HTERT RPE-1 (cell line): ENCODE results near the gene GPATCH2L.

Experiments
- in situ Hi-C: fragments of 300-500 bp; cut with MboI; formaldehyde crosslinking; loops from 4 replicates; pipeline ENCODE4 v1.14.3; 2020; ENCODE audit warnings: low sequenced_read_pairs

Gene GPATCH2L

GRCh38 chr14:76151398-76152332 lies at the start of gene GPATCH2L:
TSS of gene GPATCH2L (plus strand) at chr14:76151922. CDS start at chr14:76154364, 2,442 bp downstream.
- in situ Hi-C loops = no loop called here

- in situ Hi-C loops = no loop called here
Measured at GRCh38 chr14:76104802-76105355, 46.8 kb upstream of the GPATCH2L start.

- in situ Hi-C loops = no loop called here
Measured at GRCh38 chr14:76106188-76106587, 45.5 kb upstream of the GPATCH2L start.

GRCh38 chr14:76109087-76109880 lies 42.4 kb upstream of the GPATCH2L start:
- in situ Hi-C loops = no loop called here

- in situ Hi-C loops = no loop called here
Measured at GRCh38 chr14:76112889-76113624, 38.7 kb upstream of the GPATCH2L start.

- in situ Hi-C loops = no loop called here
Measured at GRCh38 chr14:76113691-76114090, 38.0 kb upstream of the GPATCH2L start.

GRCh38 chr14:76115010-76115422 lies 36.7 kb upstream of the GPATCH2L start:
- in situ Hi-C loops = no loop called here

- in situ Hi-C loops = no loop called here
Measured at GRCh38 chr14:76117789-76118484, 33.8 kb upstream of the GPATCH2L start.

- in situ Hi-C loops = no loop called here
Measured at GRCh38 chr14:76118594-76118993, 33.1 kb upstream of the GPATCH2L start.

- in situ Hi-C loops = no loop called here
Measured at GRCh38 chr14:76121089-76121748, 30.5 kb upstream of the GPATCH2L start.

- in situ Hi-C loops = no loop called here
Measured at GRCh38 chr14:76123426-76124225, 28.1 kb upstream of the GPATCH2L start.

GRCh38 chr14:76125511-76125910 lies 26.2 kb upstream of the GPATCH2L start:
- in situ Hi-C loops = no loop called here

- in situ Hi-C loops = no loop called here
Measured at GRCh38 chr14:76126076-76126475, 25.6 kb upstream of the GPATCH2L start.

GRCh38 chr14:76129851-76130576 lies 21.7 kb upstream of the GPATCH2L start:
- in situ Hi-C loops = no loop called here

- in situ Hi-C loops = no loop called here
Measured at GRCh38 chr14:76131071-76131965, 20.4 kb upstream of the GPATCH2L start.

- in situ Hi-C loops = no loop called here
Measured at GRCh38 chr14:76133103-76133502, 18.6 kb upstream of the GPATCH2L start.

GRCh38 chr14:76134231-76134630 lies 17.5 kb upstream of the GPATCH2L start:
- in situ Hi-C loops = no loop called here
